Endothelial cell of umbilical vein (primary cell): ENCODE measurements around the gene DDX27.

ENCODE experiments used
- POLR2A ChIP-seq: IDR thresholded peaks from 2 replicates; pipeline ENCODE4 v1.6.1; 2012; ENCODE audit warnings: low read depth, mild to moderate bottlenecking, control low read depth, low read length
- TF ChIP-seq, protein P1 (sequence below), 2 donors: IDR thresholded peaks; 1 replicate in 1 of 2; 2 replicates in 1 of 2; pipeline ENCODE4 v1.5.1; 2011; ENCODE audit warnings: low read length in 2 of 2, mild to moderate bottlenecking in 2 of 2, moderate library complexity in 2 of 2, control low read depth in 1 of 2, inconsistent platforms in 1 of 2, low read depth in 1 of 2; ENCODE audit not compliant: insufficient read depth in 1 of 2; ENCODE audit errors: extremely low read depth in 1 of 2

DNA sequence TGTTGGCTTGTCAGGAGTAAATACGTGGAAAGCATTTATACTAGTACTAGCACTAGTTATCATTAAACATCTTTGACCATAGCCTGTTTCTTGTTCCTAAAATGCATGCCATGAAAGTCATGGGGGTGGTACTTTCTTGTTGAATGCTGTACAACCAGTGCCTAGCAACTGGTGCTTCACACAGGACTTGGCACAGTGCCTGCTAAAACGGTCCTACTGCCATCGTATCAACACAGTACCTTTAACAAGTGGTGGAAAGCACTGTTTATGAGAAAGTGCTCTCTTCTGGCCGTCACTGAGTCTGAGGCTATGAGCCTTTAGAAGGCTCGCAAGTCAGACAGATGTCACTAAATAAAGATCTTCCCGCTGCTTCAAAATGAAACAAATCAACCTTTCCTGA is 37.0 kb downstream of the DDX27 start:
- TF ChIP-seq, protein P1, sequence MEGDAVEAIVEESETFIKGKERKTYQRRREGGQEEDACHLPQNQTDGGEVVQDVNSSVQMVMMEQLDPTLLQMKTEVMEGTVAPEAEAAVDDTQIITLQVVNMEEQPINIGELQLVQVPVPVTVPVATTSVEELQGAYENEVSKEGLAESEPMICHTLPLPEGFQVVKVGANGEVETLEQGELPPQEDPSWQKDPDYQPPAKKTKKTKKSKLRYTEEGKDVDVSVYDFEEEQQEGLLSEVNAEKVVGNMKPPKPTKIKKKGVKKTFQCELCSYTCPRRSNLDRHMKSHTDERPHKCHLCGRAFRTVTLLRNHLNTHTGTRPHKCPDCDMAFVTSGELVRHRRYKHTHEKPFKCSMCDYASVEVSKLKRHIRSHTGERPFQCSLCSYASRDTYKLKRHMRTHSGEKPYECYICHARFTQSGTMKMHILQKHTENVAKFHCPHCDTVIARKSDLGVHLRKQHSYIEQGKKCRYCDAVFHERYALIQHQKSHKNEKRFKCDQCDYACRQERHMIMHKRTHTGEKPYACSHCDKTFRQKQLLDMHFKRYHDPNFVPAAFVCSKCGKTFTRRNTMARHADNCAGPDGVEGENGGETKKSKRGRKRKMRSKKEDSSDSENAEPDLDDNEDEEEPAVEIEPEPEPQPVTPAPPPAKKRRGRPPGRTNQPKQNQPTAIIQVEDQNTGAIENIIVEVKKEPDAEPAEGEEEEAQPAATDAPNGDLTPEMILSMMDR (IDR thresholded peaks at IDR 0.05; ENCODE audit: extremely low read depth in 1 of 2, insufficient read depth in 1 of 2, low read depth in 1 of 2, low read length in 2 of 2) = no peak
- no peak for TF ChIP-seq POLR2A
